Uterus (tissue), 2 donors: Measurements from ENCODE around the gene EDRF1.

Source experiments
- POLR2A ChIP-seq, 2 donors: fragments of 450-650 bp; IDR thresholded peaks; one replicate each; pipeline ENCODE4 v1.6.1; 2016; ENCODE audit warnings: antibody characterized with exemption in 2 of 2, mild to moderate bottlenecking in 1 of 2, moderate library complexity in 1 of 2
- TF ChIP-seq, protein P1 (sequence below), 4 experiments: fragments of 200-600 bp in 2 of 4; fragments of 450-650 bp in 2 of 4; sonication (generic) in 2 of 4; IDR thresholded peaks; one replicate each; pipeline ENCODE4 v1.5.1; 2016 to 2019; ENCODE audit warnings: antibody characterized with exemption in 4 of 4, mild to moderate bottlenecking in 2 of 4, moderate library complexity in 1 of 4

DNA sequence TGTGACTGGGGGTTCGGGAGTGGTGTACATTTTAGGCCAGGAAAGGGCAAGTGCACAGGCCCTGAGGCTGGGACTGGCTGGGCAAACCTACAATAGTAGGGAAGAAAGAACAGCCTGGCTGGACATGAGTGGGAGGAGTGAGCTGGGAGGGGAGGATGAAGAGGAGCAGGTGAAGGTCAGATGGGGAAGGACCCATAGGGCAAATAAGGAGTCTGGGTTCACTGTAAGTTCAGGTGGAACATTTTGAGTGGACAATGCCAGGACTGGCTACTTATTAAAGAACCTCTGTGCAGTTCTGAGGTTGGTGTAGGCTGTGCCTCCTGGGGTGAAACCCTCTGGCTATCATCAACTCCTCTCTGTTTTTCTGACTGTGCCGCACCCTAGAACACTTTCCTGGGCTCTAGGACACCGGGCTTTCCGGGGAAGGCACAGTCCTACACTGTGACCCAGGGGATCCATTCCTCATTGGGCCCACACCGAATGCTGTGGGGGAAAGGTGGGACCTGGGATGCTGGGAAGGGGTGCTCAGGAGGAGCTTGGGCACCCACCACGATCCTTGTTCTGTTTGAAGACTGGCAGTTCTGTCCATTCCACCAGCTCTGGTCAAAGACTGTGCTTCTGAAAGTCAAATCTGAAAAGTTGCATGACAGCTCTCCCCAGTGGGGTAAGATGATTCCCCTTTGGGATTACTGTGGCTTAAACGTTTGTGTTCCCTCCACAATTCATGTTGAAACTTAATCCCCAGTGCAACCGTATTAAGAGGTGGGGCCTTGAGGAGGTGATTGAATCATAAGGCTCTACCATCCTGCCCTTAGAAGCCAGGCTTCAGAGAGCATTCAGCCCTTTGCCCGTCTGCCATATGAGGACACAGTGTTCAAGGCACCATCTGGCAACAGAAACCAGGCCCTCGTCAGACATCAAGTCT is 60.2 kb downstream of the EDRF1 start:
- TF ChIP-seq, protein P1, sequence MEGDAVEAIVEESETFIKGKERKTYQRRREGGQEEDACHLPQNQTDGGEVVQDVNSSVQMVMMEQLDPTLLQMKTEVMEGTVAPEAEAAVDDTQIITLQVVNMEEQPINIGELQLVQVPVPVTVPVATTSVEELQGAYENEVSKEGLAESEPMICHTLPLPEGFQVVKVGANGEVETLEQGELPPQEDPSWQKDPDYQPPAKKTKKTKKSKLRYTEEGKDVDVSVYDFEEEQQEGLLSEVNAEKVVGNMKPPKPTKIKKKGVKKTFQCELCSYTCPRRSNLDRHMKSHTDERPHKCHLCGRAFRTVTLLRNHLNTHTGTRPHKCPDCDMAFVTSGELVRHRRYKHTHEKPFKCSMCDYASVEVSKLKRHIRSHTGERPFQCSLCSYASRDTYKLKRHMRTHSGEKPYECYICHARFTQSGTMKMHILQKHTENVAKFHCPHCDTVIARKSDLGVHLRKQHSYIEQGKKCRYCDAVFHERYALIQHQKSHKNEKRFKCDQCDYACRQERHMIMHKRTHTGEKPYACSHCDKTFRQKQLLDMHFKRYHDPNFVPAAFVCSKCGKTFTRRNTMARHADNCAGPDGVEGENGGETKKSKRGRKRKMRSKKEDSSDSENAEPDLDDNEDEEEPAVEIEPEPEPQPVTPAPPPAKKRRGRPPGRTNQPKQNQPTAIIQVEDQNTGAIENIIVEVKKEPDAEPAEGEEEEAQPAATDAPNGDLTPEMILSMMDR (IDR thresholded peaks at IDR 0.05), result no peak
- TF ChIP-seq POLR2A (IDR thresholded peaks at IDR 0.05), result no peak
